GM12801 (cell line): ENCODE measurements around the gene HEY2.

ENCODE experiments used
- CTCF ChIP-seq: IDR thresholded peaks from one replicate; pipeline ENCODE4 v1.5.1; 2011; ENCODE audit warnings: control low read depth; ENCODE audit not compliant: insufficient read length; ENCODE audit errors: extremely low read depth

Gene HEY2

GRCh38 chr6:125745281-125746018 lies 4.0 kb upstream of the HEY2 start:
- TF ChIP-seq CTCF: no peak

GRCh38 chr6:125746019-125746414 lies 3.4 kb upstream of the HEY2 start:
- TF ChIP-seq CTCF: no peak

GRCh38 chr6:125746731-125747588 lies 2.5 kb upstream of the HEY2 start:
- TF ChIP-seq CTCF: no peak

- no peak for TF ChIP-seq CTCF
Measured at GRCh38 chr6:125747589-125748405, 1.6 kb upstream of the HEY2 start.

GRCh38 chr6:125748406-125749172 lies 843 bp upstream of the HEY2 start:
- no peak for TF ChIP-seq CTCF

- TF ChIP-seq CTCF: no peak
Measured at GRCh38 chr6:125749865-125750691, 646 bp downstream of the HEY2 start.
